ENCODE results near the gene CMTM5.

CMTM5 gene

GRCh38 chr14:23358553-23359166 is 18.2 kb upstream of the CMTM5 start:
- DNase-seq, result no peak

DNA sequence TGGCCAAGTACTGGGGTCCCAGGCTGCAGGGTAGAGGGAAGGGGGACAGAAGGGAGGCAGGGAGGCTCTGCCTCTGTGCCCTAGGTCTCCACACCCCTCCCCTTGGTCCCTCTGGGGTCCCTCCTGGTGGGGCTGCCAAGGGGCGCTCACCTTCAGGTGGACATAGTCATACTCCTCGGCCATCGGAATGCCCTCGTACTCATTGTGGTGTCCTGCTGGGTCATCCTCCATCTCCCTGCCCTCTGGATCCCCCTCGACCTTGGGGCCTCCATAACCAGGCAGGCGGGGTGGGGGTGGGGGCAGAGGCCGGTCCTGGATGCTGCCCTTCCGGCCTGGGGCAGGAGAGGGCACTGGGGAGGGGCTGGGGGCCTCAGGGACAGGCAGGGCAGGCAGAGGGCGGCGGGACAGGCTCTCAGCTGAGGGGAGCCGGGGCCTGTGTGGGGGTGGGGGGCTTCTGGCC is 17.6 kb upstream of the CMTM5 start:
- DNase-seq, result no peak

DNA sequence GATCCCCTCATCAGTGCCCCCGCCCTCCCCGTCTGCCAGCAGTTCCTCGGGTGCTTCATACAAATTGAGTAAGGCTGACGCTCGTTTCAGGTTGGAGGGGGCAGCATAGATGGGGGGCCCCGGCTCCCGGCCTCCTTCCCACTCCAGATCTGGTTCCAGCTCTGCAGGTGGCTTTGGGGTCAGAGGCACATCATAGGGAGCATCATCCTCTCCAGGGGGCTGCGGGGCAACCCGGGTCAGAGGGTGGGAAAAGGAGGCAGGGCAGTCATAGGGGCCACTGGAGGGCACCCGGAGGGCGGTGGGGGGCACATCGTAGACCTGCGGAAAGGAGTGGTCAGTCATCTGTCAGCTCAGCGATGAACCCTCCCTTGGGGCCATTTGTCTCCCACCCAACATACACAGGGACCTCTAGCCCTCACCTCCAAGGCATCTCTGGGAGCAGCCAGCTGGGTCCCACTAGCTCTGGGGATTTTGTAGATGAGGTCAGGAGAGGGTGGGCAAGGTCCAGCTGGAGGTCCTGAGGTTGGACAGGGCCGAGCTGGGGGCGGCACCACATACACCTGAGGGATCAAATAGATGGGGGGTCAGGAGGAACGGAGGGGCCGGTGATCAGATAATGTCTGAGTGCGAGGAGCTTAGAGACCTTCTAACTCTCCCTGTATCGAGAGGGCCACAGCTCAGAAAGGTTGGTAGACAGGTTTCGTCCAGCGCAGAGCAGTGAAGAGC is 17.0 kb upstream of the CMTM5 start:
- DNase-seq, result no peak

DNA sequence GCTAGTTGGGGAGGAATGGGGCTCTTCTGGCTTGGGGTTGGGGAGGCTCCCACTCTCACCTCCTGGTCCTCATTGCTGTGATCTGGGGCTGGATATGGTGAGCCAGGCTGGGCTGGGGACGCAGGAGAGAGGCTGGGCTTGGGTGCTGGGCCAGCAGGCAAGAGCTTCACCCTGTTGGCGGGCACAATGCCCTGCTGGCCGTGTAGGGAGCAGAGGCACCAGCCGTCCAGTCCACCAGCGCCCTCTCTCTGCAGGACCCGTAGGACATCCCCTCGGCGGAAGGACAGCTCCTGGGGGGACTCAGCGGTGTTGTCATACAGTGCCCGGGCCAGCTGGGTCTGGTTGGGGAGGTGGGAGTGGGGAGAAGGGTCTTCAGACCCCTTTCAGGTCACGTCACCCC is 16.4 kb upstream of the CMTM5 start:
- DNase-seq, result peak; percentile 83

DNA sequence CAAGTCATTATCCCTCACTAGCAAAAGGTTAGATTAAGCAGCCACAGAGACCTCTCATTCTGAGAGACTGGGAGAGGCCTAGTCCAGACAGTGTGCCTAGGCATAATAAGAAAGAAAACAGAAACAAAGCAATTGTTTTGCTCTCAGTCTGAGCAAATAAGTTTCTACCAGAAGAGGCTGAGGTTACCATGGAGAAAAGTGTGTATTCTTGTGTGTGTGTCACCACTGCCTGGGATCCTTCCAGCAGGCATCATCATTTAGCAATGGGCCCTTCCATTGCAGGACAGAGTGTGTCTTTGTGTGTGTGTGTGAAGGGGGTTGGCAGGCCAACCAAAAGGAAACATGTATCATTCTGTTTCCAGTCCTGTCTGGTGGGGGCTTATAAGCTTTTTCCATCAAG is 15.5 kb upstream of the CMTM5 start:
- DNase-seq, result no peak

DNA sequence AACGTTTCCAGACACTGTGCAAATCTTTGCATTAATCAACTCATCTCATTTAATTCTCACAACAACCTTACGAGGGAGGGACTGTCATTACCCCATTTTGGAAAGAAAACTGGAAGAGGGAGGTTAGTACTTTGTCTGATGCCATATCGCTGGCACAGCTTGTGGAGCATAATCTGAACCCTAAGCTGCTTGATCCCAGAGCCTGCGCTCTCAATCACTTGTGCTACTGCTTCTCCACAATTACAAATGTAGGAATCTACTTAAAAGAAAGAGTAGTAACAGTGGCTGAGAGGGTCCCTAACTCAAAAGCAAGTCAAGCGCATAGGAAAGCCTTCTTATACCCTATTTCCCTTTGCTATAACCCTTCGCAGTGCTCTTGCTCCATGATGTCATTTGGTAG is 15.1 kb upstream of the CMTM5 start:
- no peak for DNase-seq

GRCh38 chr14:23362200-23362599 is 14.6 kb upstream of the CMTM5 start:
- no peak for DNase-seq

DNA sequence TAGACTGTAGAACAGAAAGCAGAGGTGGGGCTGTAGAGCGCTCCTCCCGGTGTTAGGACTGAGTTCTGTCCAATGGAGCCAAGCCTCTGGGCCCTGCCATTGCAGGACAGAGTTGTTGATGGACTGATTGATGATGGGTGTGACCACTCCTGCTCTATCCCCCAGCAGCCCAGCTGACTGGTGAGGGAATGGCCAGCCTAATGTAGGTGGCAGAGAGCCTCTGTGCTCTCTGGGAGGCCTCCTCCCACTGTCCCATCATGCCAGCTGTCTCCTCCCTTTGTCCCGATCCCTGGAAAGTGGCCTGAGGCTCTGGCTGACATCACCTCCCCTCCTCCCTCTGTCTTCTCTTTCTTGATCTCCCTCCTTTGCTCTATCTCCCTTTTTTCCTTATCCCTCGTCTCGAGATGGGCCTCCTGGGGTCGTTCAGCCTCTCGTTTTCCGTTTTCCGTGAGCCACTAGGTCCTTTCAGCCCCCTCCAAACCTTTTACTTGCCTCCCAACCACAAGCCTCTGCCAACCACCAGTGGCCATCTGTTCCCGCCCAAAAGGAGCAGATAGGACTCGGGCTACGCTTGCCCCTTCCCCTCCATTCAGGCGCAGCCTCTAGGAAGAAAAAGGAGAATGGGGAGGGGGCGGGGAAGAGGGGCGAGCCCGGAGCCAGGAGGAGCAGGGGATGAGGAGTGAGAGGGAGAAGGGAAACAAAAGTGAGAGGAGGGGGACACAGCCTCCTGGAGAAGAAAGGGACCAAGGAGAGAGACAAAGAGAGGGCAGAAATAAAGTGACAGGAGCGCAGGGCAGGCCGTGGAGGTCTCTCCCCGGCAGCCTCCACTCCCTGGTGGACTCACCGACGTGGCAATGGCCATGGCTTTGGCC is 12.4 kb upstream of the CMTM5 start:
- DNase-seq, result no peak

DNA sequence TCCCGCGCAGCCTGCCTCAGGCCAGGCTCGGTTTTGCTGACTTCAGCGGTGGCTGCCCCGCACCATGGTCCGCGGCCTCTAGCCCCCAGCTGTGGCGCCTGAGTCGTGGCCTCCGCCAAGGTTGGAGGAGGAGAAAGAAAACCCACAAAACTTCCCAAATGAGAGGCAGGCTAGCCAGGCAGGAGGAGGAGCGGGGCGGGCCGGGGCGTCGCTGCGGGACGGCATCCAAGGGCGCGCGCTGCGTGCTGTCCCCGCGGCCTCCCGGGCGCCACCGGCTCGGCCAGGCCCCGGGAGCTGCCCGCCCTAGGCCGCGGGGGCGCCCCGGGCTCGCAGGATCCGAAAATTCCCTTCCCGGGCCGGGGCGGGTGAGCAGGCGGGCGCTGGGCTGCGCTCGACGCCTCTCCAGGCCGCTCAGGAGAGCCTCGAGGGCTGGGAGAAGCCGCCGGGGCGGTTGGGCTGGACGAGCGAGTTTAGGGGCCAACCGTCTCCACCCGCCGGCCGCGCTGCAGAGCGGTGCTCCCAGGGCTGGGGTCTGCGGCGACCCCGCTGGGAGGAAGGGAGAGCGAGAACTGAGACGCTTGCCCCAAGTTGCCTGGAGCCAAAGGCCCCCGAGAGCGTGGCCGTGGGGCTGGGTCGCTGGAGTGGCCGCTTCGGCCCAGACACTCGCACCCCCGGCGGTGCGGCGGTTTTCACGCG is 11.7 kb upstream of the CMTM5 start, which contains the start of gene EFS:
EFS (minus strand) TSS at position 137 of the 696 bp plus-strand sequence. CDS start 147 bp downstream, outside the sequence.
- no peak for DNase-seq

DNA sequence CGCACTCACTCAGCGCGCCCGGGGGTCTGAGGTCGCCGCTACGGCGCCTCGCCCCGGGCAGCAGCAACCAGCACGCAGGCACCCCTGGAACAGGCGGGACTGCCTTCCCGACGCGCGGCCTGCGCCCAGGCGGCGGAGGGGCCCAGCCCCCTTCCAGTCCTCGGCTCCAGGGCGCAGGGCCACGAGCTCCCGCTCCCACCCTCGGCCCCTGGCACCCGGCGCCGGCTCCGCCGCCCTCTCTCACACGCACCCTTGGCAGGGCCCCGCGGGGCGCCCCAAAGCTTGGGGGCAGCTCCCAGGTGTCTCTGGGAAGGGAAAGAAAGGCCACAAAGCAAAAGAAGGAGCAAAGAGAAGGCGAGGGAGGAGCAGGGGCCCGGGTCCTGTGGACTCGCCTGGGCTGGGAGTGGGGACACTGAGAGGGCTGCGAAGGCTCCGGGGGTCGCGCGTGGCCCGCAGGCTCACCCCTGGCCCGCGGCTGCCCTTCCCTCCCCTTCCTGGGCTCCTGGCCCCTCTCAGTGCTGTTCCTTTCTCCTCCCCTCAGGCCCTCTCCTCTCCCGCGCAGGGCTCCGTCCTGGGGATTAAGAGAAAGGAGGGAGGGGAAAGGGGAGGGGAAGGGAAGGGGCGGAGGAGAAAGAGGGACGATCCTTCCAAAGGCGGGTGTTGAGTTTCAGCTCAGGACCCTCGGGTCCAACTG is 11.0 kb upstream of the CMTM5 start:
- no peak for DNase-seq

- no peak for DNase-seq
Measured at GRCh38 chr14:23366426-23366921, 10.4 kb upstream of the CMTM5 start.

GRCh38 chr14:23370221-23370620 is 6.6 kb upstream of the CMTM5 start:
- no peak for DNase-seq

DNA sequence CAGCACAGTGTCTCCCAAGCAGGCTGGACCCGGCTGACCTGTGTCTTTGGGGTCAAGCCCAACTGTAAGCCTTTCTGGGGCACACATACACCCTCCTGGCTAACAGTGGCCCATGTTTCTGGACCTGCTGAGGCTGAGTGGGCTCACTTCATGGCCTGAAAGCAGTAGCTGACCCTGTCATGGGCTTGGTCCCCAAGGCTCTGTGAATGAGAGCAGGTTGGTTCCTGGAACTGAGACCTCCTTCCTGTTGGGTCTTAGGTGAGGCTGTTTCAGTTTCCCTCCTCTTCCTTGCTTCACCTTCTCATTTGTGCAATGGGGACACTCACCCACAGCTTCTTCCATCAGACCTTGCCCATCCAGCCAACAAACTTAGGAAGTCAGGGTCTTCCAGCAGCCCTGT is 5.0 kb upstream of the CMTM5 start:
- DNase-seq, result no peak

DNA sequence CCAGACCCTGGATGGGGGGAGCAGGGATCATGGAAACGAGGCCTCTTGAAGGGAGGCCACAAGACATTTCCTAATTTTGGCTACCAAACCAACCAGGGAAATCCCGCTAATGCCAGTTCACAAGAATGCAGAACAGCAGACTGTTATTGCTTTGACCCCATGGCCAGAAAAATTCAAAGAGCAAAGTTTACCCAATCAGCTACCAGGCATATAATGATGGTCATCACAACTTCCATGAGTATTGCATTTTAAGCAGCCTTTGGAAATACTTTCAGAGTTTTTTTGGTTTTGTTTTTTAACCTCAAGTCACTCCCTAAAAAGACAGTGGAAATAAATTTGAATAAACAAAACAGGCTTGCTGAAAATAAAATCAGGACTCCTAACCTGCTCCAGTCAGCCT is 4.3 kb upstream of the CMTM5 start, which contains the start of gene IL25:
IL25 (plus strand) TSS at position 301 of the 400 bp plus-strand sequence.
- DNase-seq, result no peak

- DNase-seq, result no peak
Measured at GRCh38 chr14:23373041-23373440, 3.8 kb upstream of the CMTM5 start.

GRCh38 chr14:23375527-23376251 is 1.2 kb upstream of the CMTM5 start:
- DNase-seq, result no peak

- DNase-seq, result no peak
Measured at GRCh38 chr14:23377198-23377550, 328 bp downstream of the CMTM5 start.

DNA sequence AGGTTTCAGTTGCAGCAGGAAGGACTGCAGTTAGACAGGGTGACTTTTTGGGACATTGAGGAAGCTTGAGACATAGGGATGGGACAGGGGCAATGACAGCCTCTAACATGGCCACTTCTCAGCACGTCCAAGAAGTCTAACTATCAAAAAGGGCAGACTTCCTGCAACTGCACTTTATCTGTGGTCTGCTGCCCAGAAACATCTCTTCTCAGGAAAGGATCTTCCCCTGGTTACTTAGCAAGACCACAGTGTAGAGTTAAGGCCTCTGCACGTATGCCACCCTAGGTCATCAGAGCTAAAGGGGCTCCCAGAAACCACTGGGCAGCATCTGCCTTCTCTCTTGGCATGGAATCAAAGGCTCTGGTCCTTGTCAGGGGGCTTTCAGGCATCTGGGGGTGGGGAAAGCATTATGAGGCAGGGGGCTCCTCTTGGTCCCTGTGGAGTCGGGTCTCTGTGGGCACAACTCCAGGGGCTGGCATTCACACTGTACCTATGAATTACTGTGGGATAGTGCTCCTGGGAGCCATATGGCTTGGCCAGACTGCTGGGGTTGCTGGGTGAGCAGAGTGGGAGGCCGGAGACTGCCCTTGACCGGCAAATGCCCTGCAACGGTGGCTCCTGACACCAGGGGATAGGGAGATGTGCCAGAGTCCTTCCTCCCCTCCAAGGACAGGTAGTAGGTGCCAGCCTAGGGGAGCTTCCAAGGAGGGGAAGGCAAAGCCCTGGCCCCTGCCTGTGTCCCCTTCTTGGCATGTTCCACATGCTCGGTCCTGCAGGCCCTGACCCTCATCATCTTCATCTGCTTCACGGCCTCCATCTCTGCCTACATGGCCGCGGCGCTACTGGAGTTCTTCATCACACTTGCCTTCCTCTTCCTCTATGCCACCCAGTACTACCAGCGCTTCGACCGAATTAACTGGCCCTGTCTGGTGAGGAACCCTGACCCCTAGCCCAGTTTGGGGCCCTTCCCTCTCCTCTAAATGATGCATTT is 1.0 kb downstream of the CMTM5 start:
- no peak for DNase-seq

- no peak for DNase-seq
Measured at GRCh38 chr14:23378612-23379220, 1.9 kb downstream of the CMTM5 start.
